Muscle layer of duodenum (tissue), 2 donors: ENCODE data around the gene CCDC33.

Experiments
- H3K27ac ChIP-seq: one replicate; pipeline ENCODE4 v1.7.0; 2013; ENCODE audit warnings: mild to moderate bottlenecking, low read length
- H3K27me3 ChIP-seq: one replicate; pipeline ENCODE4 v1.7.0; 2013; ENCODE audit warnings: low read depth, mild to moderate bottlenecking, control low read depth, low read length
- H3K36me3 ChIP-seq, 2 donors: one replicate each; pipeline ENCODE4 v1.7.0; 2013; ENCODE audit warnings: low read length in 2 of 2, control low read depth in 1 of 2, mild to moderate bottlenecking in 1 of 2; ENCODE audit not compliant: insufficient read depth in 2 of 2, control insufficient read depth in 1 of 2
- H3K4me1 ChIP-seq, 2 donors: one replicate each; pipeline ENCODE4 v1.7.0; 2013; ENCODE audit warnings: low read length in 2 of 2, mild to moderate bottlenecking in 2 of 2, control low read depth in 1 of 2, moderate library complexity in 1 of 2; ENCODE audit not compliant: insufficient read depth in 2 of 2, control insufficient read depth in 1 of 2
- H3K4me3 ChIP-seq, 2 donors: one replicate each; pipeline ENCODE4 v1.7.0; 2013; ENCODE audit warnings: low read length in 2 of 2, low read depth in 1 of 2, mild to moderate bottlenecking in 1 of 2
- H3K9me3 ChIP-seq, 2 donors: one replicate each; pipeline ENCODE4 v1.7.0; 2013; ENCODE audit warnings: low read length in 2 of 2, control low read depth in 1 of 2, mild to moderate bottlenecking in 1 of 2; ENCODE audit not compliant: control insufficient read depth in 1 of 2
- donor health status: healthy.

The CCDC33 gene

GRCh38 chr15:74234598-74234875 is 1.6 kb upstream of the CCDC33 start:
- peaks cover 0 to 2% of the 10 kb centered on the region in 2 donors for H3K4me1 ChIP-seq
- H3K4me3 ChIP-seq = no peak overlapping the region
- no peak overlapping the region for H3K27ac ChIP-seq
- H3K36me3 ChIP-seq = no peaks in the 10 kb centered on the region
- no peaks in the 10 kb centered on the region for H3K9me3 ChIP-seq
- peaks cover 3% of the 10 kb centered on the region for H3K27me3 ChIP-seq

- Histone ChIP-seq H3K4me1 (peaks cover 5 to 11% of the 10 kb centered on the region in 2 donors), H3K36me3 (no peaks in the 10 kb centered on the region), H3K4me3 (no peak overlapping the region), H3K27me3 (no peaks in the 10 kb centered on the region), H3K27ac (no peak overlapping the region), H3K9me3 (no peaks in the 10 kb centered on the region)
These were observed 3.1 kb downstream of the CCDC33 start for GRCh38 chr15:74239051-74239705.

- Histone ChIP-seq H3K4me1 (peaks cover 5 to 11% of the 10 kb centered on the region in 2 donors), H3K9me3 (no peaks in the 10 kb centered on the region), H3K27me3 (no peaks in the 10 kb centered on the region), H3K4me3 (no peak overlapping the region), H3K36me3 (no peaks in the 10 kb centered on the region), H3K27ac (no peak overlapping the region)
These were observed 4.0 kb downstream of the CCDC33 start for GRCh38 chr15:74240002-74240568.

- Histone ChIP-seq H3K36me3 (no peaks in the 10 kb centered on the region), H3K9me3 (no peaks in the 10 kb centered on the region)
These were observed 4.9 kb downstream of the CCDC33 start for GRCh38 chr15:74240897-74241614.

GRCh38 chr15:74242441-74243185 is 6.5 kb downstream of the CCDC33 start:
- no peak overlapping the region for H3K27ac ChIP-seq
- H3K9me3 ChIP-seq = no peaks in the 10 kb centered on the region
- no peak overlapping the region for H3K4me3 ChIP-seq
- H3K27me3 ChIP-seq = no peaks in the 10 kb centered on the region
- peaks cover 5 to 14% of the 10 kb centered on the region in 2 donors for H3K4me1 ChIP-seq
- H3K36me3 ChIP-seq = no peaks in the 10 kb centered on the region

More at GRCh38 chr15:74240897-74241614, 4.9 kb downstream of the CCDC33 start:
- no peak overlapping the region for H3K4me3 ChIP-seq
- no peaks in the 10 kb centered on the region for H3K27me3 ChIP-seq
- H3K27ac ChIP-seq = no peak overlapping the region
- H3K4me1 ChIP-seq = peaks cover 5 to 14% of the 10 kb centered on the region in 2 donors

GRCh38 chr15:74243431-74243830 is 7.3 kb downstream of the CCDC33 start:
- peaks cover 5 to 14% of the 10 kb centered on the region in 2 donors for H3K4me1 ChIP-seq
- no peaks in the 10 kb centered on the region for H3K36me3 ChIP-seq

GRCh38 chr15:74244822-74245341 is 8.8 kb downstream of the CCDC33 start:
- H3K4me1 ChIP-seq = peaks cover 5 to 8% of the 10 kb centered on the region in 2 donors
- no peak overlapping the region for H3K4me3 ChIP-seq
- H3K36me3 ChIP-seq = no peaks in the 10 kb centered on the region
- no peaks in the 10 kb centered on the region for H3K27me3 ChIP-seq
- no peak overlapping the region for H3K27ac ChIP-seq
- no peaks in the 10 kb centered on the region for H3K9me3 ChIP-seq

More at GRCh38 chr15:74243431-74243830, 7.3 kb downstream of the CCDC33 start:
- Histone ChIP-seq H3K27ac (no peak overlapping the region), H3K9me3 (no peaks in the 10 kb centered on the region), H3K4me3 (no peak overlapping the region), H3K27me3 (no peaks in the 10 kb centered on the region)

GRCh38 chr15:74245342-74245931 is 9.3 kb downstream of the CCDC33 start:
- H3K36me3 ChIP-seq = no peaks in the 10 kb centered on the region
- no peaks in the 10 kb centered on the region for H3K9me3 ChIP-seq
- no peak overlapping the region for H3K27ac ChIP-seq
- H3K27me3 ChIP-seq = no peaks in the 10 kb centered on the region
- H3K4me3 ChIP-seq = no peak overlapping the region
- peaks cover 3 to 5% of the 10 kb centered on the region in 2 donors for H3K4me1 ChIP-seq

- Histone ChIP-seq H3K36me3 (no peaks in the 10 kb centered on the region), H3K4me3 (no peak overlapping the region), H3K27ac (no peak overlapping the region), H3K9me3 (no peaks in the 10 kb centered on the region), H3K4me1 (peaks cover 0 to 14% of the 10 kb centered on the region in 2 donors), H3K27me3 (no peaks in the 10 kb centered on the region)
These were observed 14.1 kb downstream of the CCDC33 start for GRCh38 chr15:74250266-74250665.

GRCh38 chr15:74251131-74251811 is 15.1 kb downstream of the CCDC33 start:
- Histone ChIP-seq H3K27me3 (no peaks in the 10 kb centered on the region), H3K9me3 (no peaks in the 10 kb centered on the region), H3K27ac (no peak overlapping the region), H3K4me3 (no peak overlapping the region), H3K36me3 (no peaks in the 10 kb centered on the region), H3K4me1 (peaks cover 0 to 11% of the 10 kb centered on the region in 2 donors)
